GM19240 (cell line): ENCODE results near the gene ATP2A3.
"Not testable (repeated sequence)": the region's sequence is repeated elsewhere in the genome, so short reads cannot be mapped to it uniquely, and the experiment has no call there.

Source experiments
- DNase-seq: peaks from one replicate; pipeline ENCODE4 v3.0.0; 2011; ENCODE audit warnings: low spot score; ENCODE audit not compliant: insufficient read length

ATP2A3 gene

GRCh38 chr17:3991699-3992098 is 27.5 kb upstream of the ATP2A3 start:
- not testable (repeated sequence) for DNase-seq

GRCh38 chr17:3990386-3991127 is 26.3 kb upstream of the ATP2A3 start:
- no peak for DNase-seq

DNA sequence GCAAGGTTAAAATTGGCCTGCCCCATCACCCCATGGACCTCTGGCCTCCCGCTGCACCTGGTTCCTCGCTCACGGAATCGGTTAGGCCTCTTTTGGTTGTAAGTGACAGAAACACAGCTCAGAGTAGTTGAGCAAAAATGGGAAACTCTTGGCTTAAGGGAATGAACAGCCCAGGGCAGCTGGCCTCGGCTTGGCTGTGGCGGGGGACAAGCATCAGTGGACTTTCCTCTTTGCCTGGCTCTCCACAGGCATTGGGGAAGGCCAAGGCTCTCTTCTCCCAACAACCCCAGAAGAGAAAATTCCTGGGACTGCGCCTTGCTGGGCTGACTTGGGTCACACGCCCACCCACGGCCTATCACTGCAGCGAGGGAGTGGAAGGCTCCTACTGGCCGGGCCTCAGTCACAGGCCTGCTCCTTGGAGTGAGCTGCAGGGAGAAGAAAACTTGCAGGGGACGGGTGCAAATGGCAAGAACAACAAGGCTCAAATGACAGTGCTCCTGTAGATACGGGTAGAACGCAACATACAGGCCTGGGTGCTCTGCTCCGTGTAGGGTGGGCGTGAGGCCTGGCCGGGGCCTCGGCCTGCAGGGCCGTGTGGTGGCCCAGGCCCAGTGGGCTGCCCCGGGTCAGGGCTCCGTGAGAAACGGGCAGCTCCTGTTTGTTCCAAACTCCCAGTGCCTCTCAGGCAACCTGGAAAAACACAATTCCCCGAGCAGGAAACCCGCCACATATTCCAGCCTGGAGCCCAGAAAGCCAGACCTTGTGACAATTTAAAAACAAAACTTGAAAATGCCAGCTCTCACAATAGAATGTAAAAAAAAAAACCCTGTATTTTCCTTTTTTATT is 25.0 kb upstream of the ATP2A3 start:
- no peak for DNase-seq

GRCh38 chr17:3988297-3989040 is 24.2 kb upstream of the ATP2A3 start:
- DNase-seq: no peak

- no peak for DNase-seq
Measured at GRCh38 chr17:3986939-3987335, 22.7 kb upstream of the ATP2A3 start.

DNA sequence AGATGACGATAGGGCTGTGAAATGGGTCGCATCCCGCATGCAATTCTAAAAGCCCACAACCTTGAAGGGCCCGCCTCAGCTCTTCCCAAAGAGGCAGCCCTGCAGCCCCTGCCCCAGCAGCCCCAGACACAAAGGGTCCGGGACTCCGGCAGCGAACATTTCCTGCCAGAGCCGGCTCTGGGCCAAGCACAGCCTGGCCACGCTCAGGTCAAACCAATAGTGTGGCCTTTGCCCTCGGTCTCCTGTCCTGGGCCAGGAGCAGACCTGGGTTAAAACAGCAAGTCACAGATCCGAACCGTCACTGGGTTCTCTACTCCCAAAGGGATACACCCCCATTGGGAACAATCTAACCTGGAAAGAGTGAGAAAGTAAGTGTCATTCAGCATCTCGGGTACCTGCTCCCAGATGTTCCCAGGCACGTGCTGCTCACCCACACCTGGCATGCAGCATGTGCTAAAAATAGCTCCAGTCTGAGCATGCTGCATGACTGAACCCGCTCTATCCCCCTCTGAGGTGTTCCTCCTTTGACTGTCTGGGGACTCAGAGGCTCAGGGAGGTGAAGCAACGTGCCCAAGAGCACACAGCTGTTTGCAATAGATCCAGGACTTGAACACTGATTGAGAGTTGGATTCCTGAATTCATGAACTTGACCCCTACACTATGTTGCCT is 22.2 kb upstream of the ATP2A3 start:
- DNase-seq: no peak

DNA sequence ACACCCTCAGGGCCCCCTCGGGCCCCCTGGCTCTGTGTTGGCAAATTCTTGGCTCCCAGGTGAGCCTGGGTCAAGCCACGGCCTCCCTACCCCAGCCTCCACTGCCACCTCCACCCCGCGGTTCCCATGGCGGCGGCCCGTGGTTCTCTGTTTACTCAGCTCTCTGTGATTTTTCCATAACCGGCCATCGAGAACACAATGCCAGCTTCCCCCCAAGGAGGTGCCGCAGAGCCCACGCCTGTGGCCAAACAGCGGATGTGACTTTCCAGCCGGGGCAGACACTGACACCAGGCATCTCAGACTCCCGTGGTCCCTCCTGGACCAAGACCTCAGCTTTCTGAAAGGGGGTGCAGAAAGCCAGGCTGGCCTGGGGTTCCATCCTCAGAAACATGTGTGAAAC is 21.6 kb upstream of the ATP2A3 start:
- DNase-seq: no peak

DNA sequence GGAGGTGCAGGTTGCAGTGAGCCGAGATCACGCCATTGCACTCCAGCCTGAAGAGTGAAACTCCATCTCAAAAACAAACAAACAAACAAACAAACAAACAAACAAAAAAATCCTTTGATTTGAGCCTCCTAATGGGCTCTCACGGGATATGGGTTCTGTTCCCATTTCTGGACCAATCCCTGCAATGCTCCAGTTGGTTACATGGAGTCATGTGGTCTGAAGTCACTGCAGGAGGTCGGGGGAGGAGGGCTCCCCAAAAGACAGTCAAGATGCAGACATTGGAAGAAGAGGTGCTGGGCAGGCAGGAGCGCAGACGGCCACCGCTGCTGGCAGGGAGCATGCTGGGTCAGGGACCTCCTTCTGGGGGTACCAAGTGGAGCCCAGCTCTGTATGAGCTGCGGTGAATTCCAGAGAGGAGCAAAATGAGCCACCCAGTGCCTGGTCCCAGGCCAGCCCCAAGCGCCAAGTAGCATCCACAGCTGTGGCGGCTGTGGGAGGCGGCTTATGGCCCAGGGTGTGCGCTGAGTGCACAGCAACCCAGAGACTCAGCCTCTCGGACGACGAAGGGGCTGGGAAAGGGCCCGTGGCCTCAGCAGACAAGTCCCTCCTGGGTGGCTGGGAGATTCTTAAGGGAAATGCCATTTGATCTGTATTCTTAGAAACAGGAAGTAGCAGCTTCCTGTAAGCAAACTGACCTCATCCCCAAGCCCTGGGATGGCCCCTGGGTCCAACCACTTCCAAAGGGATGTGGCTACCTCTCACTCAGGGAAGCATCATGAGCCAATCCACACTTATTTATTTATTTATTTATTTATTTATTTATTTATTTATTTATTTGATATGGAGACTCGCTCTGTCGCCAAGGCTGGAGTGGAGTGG is 19.6 kb upstream of the ATP2A3 start:
- DNase-seq: no peak

DNA sequence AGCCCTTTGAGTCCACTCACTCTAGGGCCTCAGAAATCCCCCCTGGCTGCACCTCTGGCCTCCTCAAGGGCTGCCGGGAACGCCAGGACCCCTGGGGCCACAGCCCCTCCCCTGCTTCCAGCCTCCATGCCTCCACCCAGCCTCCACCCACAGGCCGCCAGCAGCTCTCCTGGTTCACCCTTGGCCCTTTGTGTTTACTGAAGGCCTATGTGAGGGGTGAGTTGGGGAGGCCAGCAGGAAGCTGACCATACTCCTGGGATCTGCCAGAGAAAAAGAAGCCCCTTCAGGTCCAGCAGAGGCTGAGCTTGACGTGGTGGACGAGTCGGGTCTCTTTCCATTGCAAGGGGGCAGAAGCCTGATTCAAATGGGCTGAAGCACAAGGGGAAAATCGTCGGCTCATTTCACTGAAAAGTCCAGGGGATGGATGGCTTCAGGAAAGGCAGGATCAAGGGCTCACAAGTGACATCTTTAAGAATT is 18.3 kb upstream of the ATP2A3 start:
- DNase-seq: no peak

GRCh38 chr17:3982113-3982512 is 17.9 kb upstream of the ATP2A3 start:
- DNase-seq: no peak

- DNase-seq: no peak
Measured at GRCh38 chr17:3981455-3981854, 17.2 kb upstream of the ATP2A3 start.

GRCh38 chr17:3980381-3981014 is 16.3 kb upstream of the ATP2A3 start:
- DNase-seq: no peak

- no peak for DNase-seq
Measured at GRCh38 chr17:3979290-3979611, 15.0 kb upstream of the ATP2A3 start.

GRCh38 chr17:3978421-3979289 is 14.4 kb upstream of the ATP2A3 start:
- DNase-seq: no peak

- DNase-seq: no peak
Measured at GRCh38 chr17:3977387-3977786, 13.2 kb upstream of the ATP2A3 start.

- DNase-seq: no peak
Measured at GRCh38 chr17:3976675-3977171, 12.5 kb upstream of the ATP2A3 start.

DNA sequence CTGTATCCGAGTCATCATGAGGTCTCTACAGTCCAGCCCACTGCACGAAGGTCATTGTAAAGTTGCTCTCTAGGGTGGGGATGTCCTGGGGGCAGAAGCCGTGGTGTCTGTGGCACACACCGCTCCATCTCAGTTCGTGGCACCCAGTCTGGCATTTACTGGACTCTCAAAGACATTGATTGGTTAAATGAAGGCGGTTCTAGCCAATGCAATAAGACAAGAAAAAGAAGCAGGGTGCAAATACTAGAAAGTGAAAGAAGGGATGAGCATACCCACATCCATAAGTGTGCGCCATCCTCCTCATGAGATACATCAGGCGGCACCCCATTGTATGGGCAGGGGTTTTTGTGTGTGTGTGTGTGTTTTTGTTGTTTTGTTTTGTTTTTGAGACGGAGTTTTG is 10.7 kb upstream of the ATP2A3 start:
- no peak for DNase-seq

DNA sequence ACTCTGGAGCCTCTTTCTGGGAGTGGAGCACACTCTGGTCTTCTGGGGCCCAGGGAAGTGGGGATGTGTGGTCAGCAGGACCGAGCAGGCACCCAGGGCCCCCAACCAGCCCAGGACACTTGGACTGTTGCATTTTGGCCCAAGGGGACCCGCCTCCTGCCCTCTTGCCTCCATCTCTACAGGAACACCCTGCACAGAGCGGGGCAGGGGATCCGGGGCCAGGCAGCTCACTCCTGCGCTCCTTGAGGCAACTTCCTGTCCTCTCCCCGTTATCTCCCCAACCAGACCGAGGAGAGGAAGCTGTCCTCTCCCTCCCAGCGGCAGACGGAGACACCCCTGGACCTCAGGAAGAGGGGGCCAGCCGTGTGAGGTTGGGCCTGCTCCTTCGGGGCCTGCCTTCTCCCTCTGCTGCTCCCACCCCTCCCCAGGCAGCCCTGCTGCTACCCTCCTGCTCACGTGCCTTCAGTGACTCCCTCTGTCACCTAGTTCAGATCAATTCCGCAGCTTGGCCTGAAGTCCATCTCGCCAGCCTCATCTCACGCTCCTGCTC is 10.0 kb upstream of the ATP2A3 start:
- no peak for DNase-seq
